Prostate gland (tissue), 2 donors: ENCODE data around the gene DDX11. TPM values are rescaled to one million over a fixed set of nuclear protein-coding genes. Genes with fewer than 3 reads are reported as not detected.
"Not testable (repeated sequence)": the region's sequence is repeated elsewhere in the genome, so short reads cannot be mapped to it uniquely, and the experiment has no call there.

Experiments
- DNase-seq: peaks from one replicate; pipeline ENCODE4 v3.0.0-alpha.2; 2019; ENCODE audit warnings: low spot score
- H3K27ac ChIP-seq, 2 donors: fragments of 200-600 bp; sonication (generic); 2 replicates each; pipeline ENCODE4 v1.5.1; 2017 to 2019
- H3K27me3 ChIP-seq: fragments of 200-600 bp; sonication (generic); replicated peaks from 2 replicates; pipeline ENCODE4 v1.5.1; 2019; ENCODE audit not compliant: insufficient read depth
- H3K36me3 ChIP-seq, 2 donors: fragments of 200-600 bp; sonication (generic); 1 replicate in 1 of 2; 2 replicates in 1 of 2; pipeline versions ENCODE4 v1.5.1 to v1.8.1; 2017 to 2019
- H3K4me1 ChIP-seq: fragments of 200-600 bp; sonication (generic); replicated peaks from 2 replicates; pipeline ENCODE4 v1.5.1; 2019
- H3K4me3 ChIP-seq, 2 donors: fragments of 200-600 bp; sonication (generic); 2 replicates each; pipeline ENCODE4 v1.5.1; 2017 to 2019
- H3K9me3 ChIP-seq: fragments of 200-600 bp; sonication (generic); 2 replicates; pipeline ENCODE4 v1.5.1; 2017
- POLR2A ChIP-seq: fragments of 450-650 bp; IDR thresholded peaks from one replicate; pipeline ENCODE4 v1.6.1; 2016; ENCODE audit warnings: antibody characterized with exemption, mild to moderate bottlenecking
- POLR2AphosphoS5 ChIP-seq: sonication (generic); formaldehyde crosslinking; IDR thresholded peaks from one replicate; pipeline ENCODE4 v1.6.1; 2017; ENCODE audit warnings: antibody characterized with exemption
- WGBS: methylation state at CpG from one replicate; pipeline ENCODE4 v1.1.5; 2018; 5-methylcytosine and 5-hydroxymethylcytosine counted together
- intact Hi-C: fragments of 100-400 bp; cut with DNase I; formaldehyde crosslinking; loops from one replicate; pipeline ENCODE4 v1.14.2; 2022
- total RNA-seq, 2 donors: library from RNA; depleted of rRNA; stranded (reverse); fragments of >200 nt; gene quantifications; one replicate each; pipeline ENCODE4 v1.1.0, GENCODE V29; 2016

Gene DDX11
- total RNA-seq, 2 donors from 2014 or later = 24.2 to 49.0 TPM

DNA sequence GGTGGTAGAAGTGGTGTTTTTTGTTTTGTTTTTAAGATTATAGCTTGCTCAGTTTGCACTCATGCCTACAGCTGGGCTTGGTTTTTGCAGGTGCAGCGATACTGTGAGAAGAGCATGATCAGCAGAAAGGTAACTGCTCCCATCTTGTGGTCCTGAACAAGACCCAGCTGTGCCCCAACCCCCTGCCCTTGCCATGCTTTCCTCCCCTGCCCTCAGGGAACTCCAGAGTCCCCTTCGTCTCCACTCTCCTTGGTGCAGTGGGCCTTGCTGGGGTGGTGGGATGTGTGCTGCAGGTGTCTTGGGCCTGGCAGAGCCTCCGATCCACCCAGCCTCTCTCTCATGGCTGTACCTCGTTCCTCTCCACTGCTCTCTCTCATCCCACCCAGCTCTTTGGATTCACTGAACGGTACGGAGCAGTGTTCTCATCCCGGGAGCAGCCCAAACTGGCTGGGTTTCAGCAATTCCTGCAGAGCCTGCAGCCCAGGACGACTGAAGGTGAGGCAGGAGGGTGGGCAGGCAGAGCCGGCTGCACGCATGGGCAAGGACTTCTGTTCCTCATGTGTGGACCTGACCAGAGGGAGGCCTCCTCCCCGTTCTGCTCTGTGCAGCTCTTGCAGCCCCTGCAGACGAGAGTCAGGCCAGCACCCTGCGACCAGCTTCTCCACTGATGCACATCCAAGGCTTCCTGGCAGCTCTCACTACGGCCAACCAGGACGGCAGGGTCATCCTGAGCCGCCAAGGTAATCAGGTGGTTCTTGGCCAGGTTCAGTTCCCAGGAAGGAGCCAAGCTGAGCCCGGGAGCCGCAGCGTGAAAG lies 22.8 kb downstream of the DDX11 start:
- H3K27ac ChIP-seq, DNase-seq, H3K4me3 ChIP-seq, H3K36me3 ChIP-seq, intact Hi-C loops, H3K4me1 ChIP-seq, H3K27me3 ChIP-seq, H3K9me3 ChIP-seq: not testable (repeated sequence)
- WGBS = 91% methylated on average over 19 of the region's 19 CpGs

DNA sequence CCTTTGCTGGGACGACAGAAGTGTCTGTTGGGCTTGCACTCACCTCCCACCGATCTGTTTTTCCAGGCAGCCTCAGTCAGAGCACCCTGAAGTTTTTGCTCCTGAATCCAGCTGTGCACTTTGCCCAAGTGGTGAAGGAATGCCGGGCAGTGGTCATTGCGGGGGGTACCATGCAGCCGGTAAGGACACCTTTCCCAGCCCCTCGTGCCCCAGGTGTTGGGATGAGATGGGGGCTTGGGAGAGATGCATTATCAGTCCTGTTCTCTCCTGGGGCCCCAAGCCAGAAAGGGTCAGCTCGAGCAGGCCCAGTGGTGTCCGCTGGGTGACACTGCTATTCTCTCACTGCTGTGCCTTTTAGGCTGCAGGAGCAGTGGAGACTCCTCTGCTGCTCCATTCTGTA lies 24.2 kb downstream of the DDX11 start:
- DNase-seq, H3K36me3 ChIP-seq, H3K4me3 ChIP-seq, H3K27me3 ChIP-seq, H3K4me1 ChIP-seq, H3K9me3 ChIP-seq, intact Hi-C loops, H3K27ac ChIP-seq: not testable (repeated sequence)
- 94% methylated on average over 5 of the region's 8 CpGs for WGBS

DNA sequence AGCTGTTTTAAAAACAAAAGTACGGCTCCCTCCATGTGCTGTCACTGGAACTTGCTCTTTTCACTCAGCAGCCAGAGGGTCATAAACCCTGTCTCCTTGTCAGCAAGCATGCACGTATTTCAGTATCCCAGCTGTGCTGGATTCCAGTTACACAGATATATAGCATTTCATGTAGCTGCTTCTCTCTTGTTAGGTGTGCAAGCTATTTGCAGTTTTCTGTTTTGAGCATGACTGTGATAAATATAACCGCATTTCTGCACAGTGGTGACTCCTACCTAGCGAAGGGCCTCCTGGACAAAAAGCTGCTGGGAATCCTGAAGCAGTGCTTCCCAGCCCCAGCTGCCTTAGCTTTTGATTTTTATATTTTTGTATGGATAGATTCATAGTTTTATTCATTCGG lies 24.7 kb downstream of the DDX11 start:
- intact Hi-C loops, H3K27ac ChIP-seq, H3K9me3 ChIP-seq, DNase-seq, H3K4me1 ChIP-seq, H3K4me3 ChIP-seq, H3K36me3 ChIP-seq, H3K27me3 ChIP-seq: not testable (repeated sequence)
- 94% methylated on average over 5 of the region's 5 CpGs for WGBS

DNA sequence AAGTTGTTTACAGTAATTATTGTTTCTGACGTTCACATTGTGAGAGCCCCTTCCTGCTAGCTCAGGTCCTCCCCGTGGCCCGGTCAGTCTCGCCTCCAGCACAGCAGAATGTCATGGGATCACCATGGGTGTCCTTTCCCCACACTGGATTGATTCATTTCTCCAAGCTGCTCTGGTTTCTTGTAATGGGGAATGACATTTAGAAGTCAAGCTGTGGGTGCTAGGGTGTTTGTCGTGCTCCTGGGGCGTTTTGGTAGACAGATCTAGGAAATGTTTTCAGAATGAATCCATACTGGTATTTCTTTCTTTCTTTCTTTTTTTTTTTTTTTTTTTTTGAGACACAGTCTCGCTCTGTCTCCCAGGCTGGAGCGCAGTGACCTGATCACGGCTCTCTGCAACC lies 25.1 kb downstream of the DDX11 start:
- DNase-seq, H3K27me3 ChIP-seq, intact Hi-C loops, H3K36me3 ChIP-seq, H3K27ac ChIP-seq, H3K4me1 ChIP-seq, H3K9me3 ChIP-seq, H3K4me3 ChIP-seq: not testable (repeated sequence)
- WGBS = 89% methylated on average over 9 of the region's 9 CpGs

DNA sequence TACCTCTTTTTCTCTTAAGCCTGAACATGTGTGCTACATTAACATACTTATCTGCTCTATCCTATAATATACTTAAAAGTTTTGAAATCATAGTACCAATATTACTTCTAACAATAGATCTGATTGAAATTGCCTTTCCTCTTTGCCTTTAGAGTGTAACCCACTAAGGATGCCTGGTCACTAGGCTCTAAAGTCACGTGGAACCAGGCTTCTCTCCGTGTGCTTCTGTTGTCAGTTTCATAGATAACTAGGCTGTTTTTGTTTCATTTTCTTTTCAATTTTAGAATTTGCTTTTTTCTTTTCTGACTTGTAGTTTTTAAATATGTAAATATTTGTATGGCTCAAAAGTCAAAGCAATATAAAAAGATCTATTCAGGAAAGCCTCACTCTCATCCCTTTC lies 25.8 kb downstream of the DDX11 start:
- H3K27ac ChIP-seq, intact Hi-C loops, H3K36me3 ChIP-seq, H3K4me3 ChIP-seq, DNase-seq, H3K9me3 ChIP-seq, H3K27me3 ChIP-seq, H3K4me1 ChIP-seq: not testable (repeated sequence)
- 65% methylated on average over 2 of the region's 2 CpGs for WGBS

DNA sequence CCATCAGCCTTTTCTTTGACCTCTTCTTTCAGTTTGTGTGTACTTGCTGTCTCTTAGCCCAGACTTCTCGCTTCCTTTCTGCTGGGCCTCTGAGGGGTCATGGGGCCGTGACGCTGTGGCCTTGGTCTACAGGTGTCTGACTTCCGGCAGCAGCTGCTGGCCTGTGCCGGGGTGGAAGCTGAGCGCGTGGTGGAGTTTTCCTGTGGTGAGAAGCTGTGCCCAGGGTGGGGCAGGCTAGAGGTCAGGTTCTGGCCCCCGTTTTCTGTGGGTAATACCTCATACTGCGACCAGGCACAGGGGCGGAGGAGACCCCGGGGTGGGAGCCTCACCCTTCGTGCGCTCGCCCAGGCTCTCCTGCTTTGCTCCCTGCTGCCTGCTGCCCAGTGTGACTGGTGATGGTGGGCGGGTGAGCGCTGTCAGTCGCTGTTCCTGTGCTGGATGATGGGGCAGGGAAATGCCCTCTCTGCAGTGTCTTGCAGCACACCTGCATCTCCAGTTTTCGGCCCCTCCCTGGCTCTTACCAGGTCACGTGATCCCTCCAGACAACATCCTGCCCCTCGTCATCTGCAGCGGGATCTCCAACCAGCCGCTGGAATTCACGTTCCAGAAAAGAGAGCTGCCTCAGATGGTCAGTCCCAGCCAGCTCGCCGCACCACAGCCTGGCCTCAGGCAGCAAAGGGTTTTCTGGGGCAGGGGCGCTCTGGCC lies 27.0 kb downstream of the DDX11 start:
- not testable (repeated sequence) for H3K27me3 ChIP-seq

DNA sequence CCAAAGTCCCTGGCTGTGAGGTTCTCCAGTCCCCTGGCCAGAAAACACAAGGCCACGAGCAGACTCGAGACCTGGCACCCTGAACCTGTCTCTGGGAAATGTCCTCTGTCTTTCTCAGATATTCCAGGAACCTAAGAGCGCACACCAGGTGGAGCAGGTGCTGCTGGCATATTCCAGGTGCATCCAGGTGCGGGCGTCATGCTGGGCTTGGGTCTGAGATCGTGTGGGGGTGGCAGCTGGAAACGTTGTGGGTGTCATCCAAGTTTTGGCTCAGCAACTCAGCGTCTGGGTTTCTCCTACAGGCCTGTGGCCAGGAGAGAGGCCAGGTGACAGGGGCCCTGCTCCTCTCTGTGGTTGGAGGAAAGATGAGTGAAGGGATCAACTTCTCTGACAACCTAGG lies 28.5 kb downstream of the DDX11 start:
- 79% methylated on average over 8 of the region's 8 CpGs for WGBS
- intact Hi-C loops, H3K4me3 ChIP-seq, H3K36me3 ChIP-seq, H3K27ac ChIP-seq, H3K4me1 ChIP-seq, H3K9me3 ChIP-seq, H3K27me3 ChIP-seq, DNase-seq: not testable (repeated sequence)

More for the DNA sequence above, 27.0 kb downstream of the DDX11 start:
- intact Hi-C loops, H3K36me3 ChIP-seq, DNase-seq, H3K4me3 ChIP-seq, H3K4me1 ChIP-seq, H3K9me3 ChIP-seq, H3K27ac ChIP-seq: not testable (repeated sequence)
- 93% methylated on average over 26 of the region's 26 CpGs for WGBS

DNA sequence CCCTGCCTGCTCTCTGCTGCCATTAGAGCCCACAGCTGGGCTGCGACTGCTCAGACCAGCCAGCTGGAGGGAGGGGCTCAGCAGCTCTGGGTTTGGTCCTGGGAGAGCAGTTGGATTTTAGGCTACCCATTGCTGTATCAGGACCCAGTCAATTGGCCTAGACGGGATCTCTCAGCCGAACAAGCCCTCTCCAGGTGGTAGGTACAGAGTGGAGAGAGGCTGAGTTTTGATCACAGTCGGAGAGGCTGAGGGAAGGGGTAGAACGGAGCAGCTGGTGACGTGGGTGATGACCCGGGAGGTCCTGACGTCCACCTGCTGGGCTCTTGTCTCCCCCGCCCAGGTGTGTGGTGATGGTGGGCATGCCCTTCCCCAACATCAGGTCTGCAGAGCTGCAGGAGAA lies 28.9 kb downstream of the DDX11 start:
- intact Hi-C loops, H3K27me3 ChIP-seq, H3K9me3 ChIP-seq, H3K36me3 ChIP-seq, H3K4me3 ChIP-seq, DNase-seq, H3K4me1 ChIP-seq, H3K27ac ChIP-seq: not testable (repeated sequence)
- WGBS = 95% methylated on average over 9 of the region's 9 CpGs

DNA sequence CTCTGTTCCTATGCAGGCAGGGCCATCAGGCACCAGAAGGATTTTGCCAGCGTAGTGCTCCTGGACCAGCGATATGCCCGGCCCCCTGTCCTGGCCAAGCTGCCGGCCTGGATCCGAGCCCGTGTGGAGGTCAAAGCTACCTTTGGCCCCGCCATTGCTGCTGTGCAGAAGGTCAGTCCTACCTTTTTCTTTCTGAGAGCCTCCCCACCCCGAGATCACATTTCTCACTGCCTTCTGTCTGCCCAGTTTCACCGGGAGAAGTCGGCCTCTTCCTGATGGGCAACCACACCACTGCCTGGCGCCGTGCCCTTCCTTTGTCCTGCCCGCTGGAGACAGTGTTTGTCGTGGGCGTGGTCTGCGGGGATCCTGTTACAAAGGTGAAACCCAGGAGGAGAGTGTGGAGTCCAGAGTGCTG lies 29.9 kb downstream of the DDX11 start:
- intact Hi-C loops, H3K9me3 ChIP-seq, H3K36me3 ChIP-seq, H3K27me3 ChIP-seq, H3K4me1 ChIP-seq: not testable (repeated sequence)
- DNase-seq = peak; percentile 95
- TF ChIP-seq POLR2AphosphoS5 = peak; percentile 73
- TF ChIP-seq POLR2A = peak; percentile 25
- WGBS = 41% methylated on average over 16 of the region's 16 CpGs
- H3K27ac ChIP-seq = peak overlapping the region; percentile 65 to 67
- H3K4me3 ChIP-seq = peak overlapping the region in 1 of 2 donors; percentile 5

DNA sequence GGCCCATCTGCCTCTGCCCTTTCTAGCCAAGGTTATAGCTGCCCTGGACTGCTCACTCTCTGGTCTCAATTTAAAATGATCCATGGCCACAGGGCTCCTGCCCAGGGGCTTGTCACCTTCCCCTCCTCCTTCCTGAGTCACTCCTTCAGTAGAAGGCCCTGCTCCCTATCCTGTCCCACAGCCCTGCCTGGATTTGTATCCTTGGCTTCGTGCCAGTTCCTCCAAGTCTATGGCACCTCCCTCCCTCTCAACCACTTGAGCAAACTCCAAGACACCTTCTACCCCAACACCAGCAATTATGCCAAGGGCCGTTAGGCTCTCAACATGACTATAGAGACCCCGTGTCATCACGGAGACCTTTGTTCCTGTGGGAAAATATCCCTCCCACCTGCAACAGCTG lies 30.6 kb downstream of the DDX11 start:
- DNase-seq, H3K36me3 ChIP-seq, H3K27me3 ChIP-seq, H3K4me1 ChIP-seq, H3K9me3 ChIP-seq, H3K4me3 ChIP-seq, intact Hi-C loops: not testable (repeated sequence)
- WGBS = 48% methylated on average over 4 of the region's 4 CpGs
- peak overlapping the region; percentile 65 to 67 for H3K27ac ChIP-seq

DNA sequence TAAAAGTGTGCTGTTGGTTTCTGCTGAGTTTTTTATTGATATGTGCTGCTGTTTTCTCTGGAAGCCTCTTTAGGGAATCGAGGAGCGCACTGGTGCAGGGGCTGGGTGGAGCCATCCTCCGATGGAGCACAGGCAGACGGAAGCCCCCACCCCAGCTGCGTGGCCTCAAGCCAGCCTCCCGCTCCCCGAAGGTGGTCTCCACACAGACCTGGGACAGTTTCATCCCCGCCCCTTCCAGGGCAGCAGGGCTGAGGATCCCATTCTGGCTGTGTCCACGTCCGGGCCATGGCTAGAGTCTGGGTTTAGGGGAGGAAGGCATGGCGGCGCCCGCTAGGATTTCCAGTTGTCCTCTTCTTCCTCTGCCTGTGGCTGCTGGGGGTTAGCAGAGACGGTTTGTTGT lies 31.1 kb downstream of the DDX11 start:
- H3K4me3 ChIP-seq, intact Hi-C loops, H3K9me3 ChIP-seq, H3K27ac ChIP-seq, DNase-seq, H3K27me3 ChIP-seq, H3K36me3 ChIP-seq, H3K4me1 ChIP-seq: not testable (repeated sequence)
- 90% methylated on average over 14 of the region's 14 CpGs for WGBS
